Raji (cell line): ENCODE data around the gene FUT7.
A peak's percentile ranks its signal among the peaks of the same experiment; 100 is the strongest.

Source experiments
- POLR2A ChIP-seq: IDR thresholded peaks from 2 replicates; pipeline ENCODE4 v1.6.1; 2011; ENCODE audit warnings: low read depth, low read length, control low read depth; ENCODE audit not compliant: insufficient read depth

Gene FUT7

DNA sequence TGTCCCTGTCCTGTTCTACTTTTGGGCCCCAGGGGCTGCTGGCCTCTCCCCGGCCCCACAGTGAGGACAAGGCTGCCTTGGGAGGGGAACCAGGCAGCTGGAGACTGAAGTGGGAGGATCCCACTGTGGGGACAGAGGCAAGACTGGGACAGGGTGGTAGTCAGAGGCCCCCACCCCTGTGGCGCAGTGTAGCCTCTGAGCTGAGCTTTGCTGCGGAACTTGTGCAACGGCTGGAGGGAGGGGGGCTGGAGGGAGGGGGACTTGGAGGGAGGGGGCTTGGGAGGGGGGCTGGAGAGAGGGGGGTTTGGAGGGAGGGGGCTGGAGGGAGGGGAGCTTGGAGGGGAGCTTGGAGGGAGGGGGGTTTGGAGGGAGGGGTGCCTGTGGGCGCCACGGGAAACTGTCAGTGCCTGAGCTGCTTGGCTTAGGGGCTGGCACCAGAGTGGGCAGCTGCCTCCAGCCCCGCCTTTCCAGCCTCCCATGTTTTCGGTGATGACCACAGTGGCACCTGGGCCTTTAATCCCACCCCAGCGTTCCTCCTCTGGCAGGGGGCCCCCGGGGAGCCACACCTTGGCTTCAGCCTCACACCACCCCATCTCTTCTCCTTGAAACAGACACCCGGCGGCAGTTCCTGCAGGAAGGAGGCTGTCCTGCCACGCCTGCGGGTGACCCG, 2.3 kb upstream of the FUT7 start:
- TF ChIP-seq POLR2A: no peak

DNA sequence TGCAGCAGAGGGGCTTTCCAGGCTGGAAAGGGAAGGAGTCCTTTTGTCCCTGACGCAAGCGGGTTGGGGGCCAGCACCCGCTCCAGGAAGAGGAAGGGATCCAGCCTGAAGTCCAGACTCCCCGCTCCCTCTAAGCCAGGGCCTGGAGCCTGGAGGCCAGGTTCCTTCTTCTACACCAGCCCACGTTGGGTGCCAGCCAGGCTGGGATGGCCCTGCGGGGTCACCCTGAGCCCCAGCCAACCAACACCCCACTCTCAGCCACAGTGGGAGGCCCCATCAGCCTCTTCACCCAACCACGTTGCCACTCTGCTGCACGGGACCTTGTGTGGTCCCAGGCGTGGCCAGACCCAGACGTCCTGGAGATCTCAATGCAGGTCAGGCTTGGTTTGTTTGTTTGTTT, 970 bp upstream of the FUT7 start:
- no peak for TF ChIP-seq POLR2A

DNA sequence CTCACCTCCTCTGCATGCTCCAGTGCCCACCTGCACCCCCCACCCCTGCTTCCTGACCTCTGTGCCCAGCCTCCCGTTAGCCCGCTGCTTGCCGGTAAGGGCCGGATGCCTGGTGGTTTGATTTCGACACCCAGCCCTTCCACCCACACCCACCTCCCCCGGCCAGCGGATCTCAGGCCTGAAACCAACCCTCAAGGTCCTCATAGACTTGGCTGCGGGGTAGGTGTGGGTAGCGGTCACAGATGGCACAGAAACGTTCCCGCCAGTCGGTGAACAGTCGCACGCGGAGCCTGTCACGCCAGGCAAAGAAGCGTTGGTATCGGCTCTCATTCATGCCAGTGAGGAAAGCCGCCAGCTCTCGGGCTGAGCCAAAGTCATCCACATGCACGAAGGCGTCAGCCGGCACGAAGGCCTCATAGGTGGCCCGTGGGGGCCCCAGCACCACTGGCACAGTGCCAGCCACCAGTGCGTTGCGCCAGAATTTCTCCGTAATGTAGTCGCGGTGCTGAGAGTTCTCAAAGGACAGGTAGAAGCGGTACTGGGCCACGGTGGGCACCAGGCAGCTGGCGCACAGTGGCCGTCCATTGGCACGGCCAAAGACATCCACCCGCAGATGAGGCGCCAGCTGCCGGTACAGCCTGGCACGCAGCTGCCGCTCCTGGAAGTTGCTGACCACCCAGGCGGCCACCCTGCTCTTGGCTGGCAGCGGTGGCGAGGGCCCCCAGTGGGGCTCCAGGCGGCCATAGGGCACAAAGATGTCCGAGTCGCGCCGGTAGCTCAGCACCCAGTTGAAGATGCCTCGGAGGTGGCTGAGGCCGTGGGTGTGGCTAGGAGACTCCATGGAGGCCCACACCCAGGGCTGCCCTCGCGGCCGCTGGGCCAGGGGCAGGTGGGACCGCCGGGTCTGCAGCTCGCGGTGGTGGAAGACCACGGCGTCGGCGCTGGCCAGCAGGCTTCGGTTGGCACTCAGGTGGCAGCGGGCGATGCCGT, 1.1 kb downstream of the FUT7 start:
- TF ChIP-seq POLR2A: no peak

DNA sequence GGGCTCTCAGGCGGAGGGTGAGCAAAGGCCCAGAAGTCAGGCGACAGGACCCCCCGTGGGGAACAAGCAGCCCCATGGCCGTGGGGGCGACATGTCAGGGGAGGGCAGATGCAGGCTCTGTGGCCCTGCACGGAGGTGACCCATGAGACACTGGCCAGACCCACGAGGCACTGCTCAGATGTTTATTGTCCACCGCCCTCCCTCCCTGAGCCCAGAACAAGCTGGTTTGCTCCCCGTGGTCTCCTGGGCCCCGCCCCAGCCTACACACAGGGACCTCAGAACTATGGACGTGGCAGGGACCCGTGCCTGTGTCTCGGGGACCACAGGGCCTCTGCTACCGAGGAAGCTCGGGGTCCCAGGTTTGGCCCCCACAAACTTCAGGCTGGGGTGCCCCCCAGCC, 1.9 kb downstream of the FUT7 start:
- TF ChIP-seq POLR2A: no peak

- no peak for TF ChIP-seq POLR2A
These were observed 2.6 kb downstream of the FUT7 start for GRCh38 chr9:137029058-137029936.

DNA sequence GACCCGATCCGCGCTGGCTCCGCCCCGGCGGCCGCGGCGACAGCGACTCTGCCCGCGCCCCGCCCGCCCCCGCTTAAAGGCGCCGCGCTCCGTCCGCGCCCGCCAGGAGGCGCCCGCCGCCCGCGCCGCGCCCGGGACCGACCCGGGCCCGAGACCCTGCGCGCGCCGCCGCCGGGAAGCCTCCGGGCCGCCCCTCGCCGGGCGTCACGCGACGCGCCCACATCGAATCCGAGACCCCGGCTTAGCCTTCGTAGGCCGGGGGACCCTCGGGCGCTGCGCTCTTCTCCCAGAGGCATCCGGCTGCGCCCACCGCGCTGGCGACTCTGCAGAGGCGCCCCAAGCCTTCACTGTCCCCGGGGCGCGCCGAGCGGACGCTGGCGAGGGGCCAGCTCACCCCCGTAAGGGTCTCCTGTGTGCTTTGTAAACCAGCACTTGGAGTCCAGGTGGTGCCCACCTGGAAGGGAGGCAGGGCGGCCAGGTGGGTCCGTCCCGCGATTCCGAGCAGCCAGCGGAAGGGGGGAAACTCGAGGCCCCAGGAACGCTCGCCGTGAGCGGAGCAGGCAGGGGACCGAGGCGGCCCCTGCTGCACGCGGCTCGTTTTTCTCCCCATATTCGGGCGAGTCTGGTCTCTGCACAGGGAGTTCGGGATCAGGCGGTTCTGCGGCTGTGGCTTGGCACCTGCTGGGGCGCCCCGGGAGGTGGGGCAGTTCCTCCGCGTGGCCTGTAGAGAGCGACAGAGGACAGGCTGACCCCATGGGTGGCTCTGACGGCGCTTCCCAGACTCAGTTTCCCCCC, 3.4 kb downstream of the FUT7 start:
- no peak for TF ChIP-seq POLR2A

DNA sequence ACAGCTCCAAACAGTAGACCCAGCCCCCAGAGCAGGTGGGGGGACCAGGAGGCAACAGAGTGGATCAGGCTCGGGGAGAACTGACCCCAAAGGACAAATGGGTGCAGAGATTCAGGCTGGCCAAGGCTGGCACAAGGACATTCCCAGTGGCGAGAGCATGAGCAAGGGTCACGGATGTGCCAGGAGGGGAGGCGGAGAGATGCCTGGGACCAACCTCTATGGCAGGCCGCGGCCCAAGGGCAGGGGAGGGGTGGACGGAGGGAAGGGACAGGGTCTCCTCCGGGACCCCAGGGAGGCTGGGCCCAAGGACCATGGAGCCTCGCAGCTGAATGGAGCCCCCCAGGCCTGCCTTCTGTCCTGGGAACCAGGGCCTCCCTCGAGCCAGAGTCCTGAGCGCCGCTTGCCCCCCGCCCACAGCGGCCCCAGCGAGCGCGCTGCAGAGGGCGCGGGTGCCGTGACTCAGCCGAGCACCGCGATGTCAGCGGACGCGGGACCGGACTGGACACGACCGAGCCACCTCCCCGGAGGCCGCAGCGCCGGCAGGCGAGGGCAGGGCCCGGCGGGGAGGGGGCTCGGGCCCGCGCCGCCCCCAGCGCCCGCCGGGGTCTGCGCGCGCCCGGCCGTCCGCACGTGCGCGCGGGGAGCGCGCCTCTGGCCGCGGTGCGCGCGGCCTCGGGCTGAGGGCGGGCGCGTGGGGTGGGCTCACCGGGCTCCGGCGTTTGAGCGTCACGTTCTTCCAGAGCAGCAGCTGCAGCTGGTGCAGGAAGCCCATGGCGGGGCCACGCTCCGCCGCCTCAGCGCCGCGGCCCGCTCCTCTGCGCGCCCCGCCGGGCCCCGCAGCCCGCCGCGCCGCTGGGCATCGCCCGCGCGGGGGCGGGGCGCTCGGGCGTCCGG, 4.3 kb downstream of the FUT7 start, which contains the start of gene ABCA2:
ABCA2 (minus strand) TSS at position 869 of the 894 bp plus-strand sequence; CDS start at position 772, 97 bp downstream.
- TF ChIP-seq POLR2A: no peak

DNA sequence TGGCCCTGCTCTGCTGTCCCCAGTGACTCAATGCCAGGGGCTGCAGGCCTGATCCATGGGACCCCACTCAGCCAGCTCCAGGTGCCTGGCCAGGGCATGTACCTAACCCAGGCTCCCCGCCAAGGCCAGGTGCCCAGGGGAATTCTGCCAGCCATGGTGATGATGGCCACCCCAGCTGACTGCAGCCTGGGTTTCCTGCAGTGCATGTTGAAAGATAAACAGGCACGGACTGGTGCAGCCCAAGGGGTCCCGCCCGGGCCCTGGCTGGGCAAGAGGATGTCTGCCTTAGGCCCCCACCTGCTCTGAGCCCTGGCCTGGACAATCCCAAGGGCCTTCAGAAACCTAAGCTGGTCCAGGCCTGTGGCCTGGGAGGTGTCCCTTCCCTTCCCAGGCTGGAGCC, 5.1 kb downstream of the FUT7 start:
- no peak for TF ChIP-seq POLR2A

- TF ChIP-seq POLR2A: no peak
These were observed 5.5 kb downstream of the FUT7 start for GRCh38 chr9:137026384-137026783.

- 0 out of 2 replicates have a peak, but pooled peaks have one; percentile 26 for TF ChIP-seq POLR2A
These were observed 6.3 kb downstream of the FUT7 start for GRCh38 chr9:137025517-137025966.

DNA sequence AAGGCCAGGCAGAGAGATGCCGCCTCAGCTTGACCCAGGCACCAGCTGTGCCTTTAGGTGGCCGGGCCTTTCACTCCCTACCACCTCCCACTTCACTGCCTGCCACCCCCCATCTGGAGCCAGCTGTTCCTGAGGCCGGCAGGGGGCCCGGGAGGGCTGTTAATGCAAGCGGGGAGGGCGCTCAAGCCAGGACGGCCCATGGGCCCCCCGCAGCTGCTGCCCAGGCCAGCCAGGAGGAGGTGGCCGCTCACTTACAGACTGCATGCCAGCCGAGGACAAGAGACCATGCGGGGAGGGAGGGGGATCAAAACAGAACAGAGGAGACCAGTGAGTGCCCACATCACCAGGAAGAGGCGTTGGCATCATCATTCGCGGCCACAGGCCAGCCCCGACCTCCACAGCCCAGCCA, 8.3 kb downstream of the FUT7 start:
- no peak for TF ChIP-seq POLR2A

GRCh38 chr9:137023157-137023556, 8.7 kb downstream of the FUT7 start:
- no peak for TF ChIP-seq POLR2A

GRCh38 chr9:137022662-137023008, 9.3 kb downstream of the FUT7 start:
- no peak for TF ChIP-seq POLR2A
